ENCODE results near the gene TOB2. TPM values are rescaled to one million over a fixed set of nuclear protein-coding genes. Genes with fewer than 3 reads are reported as not detected.

TOB2 gene
- polyA plus RNA-seq, 1 donor from 2014 or later, result 8.2 TPM

DNA sequence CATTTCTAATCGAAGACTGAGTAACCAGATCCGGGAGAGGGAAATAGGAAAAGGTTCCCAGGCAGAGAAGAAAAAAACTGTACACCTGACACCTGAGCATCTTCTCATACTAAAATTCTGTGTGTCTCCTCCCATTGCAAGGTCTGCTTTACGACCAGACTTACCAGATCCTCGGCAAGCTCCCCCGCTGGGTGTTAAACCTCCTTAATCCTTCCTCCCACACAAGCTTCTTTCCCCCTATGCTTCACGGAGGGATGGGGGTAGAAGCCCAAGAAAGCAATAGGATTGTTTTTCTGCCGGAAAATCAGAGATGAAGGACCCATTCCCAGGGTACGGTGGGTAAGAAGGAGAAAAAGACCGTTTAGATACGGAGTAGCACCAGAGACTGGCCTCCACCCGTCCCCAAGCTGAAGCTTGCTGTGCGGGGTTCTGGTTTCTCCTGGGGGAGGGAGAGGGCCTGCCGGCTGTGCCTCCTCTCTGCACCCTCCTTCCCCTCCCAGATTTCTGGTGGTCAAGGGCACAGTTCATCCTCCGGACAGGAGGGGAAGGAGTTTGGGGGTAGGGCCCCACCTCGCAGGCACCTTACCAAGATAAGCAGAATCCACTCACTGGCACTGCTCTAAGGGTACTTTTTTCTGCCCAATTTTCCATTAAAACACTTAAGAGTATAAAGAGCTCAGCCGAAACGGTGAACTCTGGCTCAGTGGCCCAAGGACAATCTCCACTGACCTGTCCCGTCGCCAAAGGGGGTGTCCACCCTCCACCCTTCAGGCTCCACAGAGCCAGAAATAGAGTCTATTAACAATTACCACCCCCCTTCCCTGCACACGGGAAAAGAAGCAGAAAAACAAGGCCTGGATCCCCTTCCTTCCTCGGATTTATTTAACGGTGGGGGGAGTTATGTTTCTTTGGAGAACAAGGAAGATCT, 1.2 kb downstream of the TOB2 start:
- H4K20me1 ChIP-seq (ENCODE audit: insufficient read depth), result no peaks in the 10 kb centered on the region

DNA sequence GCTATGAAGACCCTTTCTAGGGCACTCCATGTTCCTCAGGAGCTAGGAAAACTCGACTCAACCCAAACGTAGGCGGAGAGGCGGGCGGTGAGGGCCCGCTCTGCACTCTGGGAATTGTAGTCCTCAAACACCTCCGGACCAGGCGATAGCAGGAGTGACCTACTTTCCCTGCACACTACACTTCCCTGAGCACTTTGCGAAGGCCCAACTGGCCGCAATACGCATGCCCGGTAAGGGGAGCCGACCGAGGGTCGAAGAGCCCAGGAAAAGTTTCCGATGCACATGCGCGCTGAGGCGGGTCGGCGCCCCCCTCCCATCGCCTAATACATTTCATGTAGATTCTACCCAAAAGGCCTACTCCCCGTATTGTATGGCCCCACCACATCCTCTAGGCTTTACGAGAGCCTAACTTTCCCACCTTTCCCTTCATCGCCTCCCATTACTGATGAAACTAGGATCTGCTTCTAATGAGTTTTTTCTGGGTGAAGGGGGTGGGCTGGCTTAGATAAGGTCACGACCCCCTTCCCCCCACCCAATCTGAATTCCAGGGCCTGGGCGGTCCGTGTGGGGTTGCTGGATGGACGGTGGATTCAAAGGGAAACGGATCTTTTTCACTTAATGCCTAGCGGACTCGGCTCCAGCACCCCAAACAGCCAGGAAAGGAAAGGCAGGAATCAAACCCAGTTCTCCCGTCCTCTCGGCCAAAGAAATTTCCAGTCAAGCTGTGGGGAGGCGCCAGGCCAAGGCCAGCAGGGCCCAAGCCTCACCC, 2.1 kb downstream of the TOB2 start:
- peak overlapping the region; percentile 99 for H3K27ac ChIP-seq (ENCODE audit: low read length)
- peak overlapping the region; percentile 99 for H3K4me2 ChIP-seq (ENCODE audit: low read length)
- H3K9ac ChIP-seq (ENCODE audit: low read length), result peak overlapping the region; percentile 100
- TF ChIP-seq, protein P1, sequence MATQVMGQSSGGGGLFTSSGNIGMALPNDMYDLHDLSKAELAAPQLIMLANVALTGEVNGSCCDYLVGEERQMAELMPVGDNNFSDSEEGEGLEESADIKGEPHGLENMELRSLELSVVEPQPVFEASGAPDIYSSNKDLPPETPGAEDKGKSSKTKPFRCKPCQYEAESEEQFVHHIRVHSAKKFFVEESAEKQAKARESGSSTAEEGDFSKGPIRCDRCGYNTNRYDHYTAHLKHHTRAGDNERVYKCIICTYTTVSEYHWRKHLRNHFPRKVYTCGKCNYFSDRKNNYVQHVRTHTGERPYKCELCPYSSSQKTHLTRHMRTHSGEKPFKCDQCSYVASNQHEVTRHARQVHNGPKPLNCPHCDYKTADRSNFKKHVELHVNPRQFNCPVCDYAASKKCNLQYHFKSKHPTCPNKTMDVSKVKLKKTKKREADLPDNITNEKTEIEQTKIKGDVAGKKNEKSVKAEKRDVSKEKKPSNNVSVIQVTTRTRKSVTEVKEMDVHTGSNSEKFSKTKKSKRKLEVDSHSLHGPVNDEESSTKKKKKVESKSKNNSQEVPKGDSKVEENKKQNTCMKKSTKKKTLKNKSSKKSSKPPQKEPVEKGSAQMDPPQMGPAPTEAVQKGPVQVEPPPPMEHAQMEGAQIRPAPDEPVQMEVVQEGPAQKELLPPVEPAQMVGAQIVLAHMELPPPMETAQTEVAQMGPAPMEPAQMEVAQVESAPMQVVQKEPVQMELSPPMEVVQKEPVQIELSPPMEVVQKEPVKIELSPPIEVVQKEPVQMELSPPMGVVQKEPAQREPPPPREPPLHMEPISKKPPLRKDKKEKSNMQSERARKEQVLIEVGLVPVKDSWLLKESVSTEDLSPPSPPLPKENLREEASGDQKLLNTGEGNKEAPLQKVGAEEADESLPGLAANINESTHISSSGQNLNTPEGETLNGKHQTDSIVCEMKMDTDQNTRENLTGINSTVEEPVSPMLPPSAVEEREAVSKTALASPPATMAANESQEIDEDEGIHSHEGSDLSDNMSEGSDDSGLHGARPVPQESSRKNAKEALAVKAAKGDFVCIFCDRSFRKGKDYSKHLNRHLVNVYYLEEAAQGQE (IDR thresholded peaks at IDR 0.05; ENCODE audit: borderline replicate concordance), result no peak
- peak; percentile 62 for TF ChIP-seq MXI1 (conservative IDR thresholded peaks at IDR 0.05; ENCODE audit: poor library complexity, severe bottlenecking)
- no peak overlapping the region for H2AFZ ChIP-seq (ENCODE audit: low read depth, low read length)
- H3K79me2 ChIP-seq (replicated peaks; ENCODE audit: insufficient read depth, low read length), result peaks cover 61% of the 10 kb centered on the region
- no peaks in the 10 kb centered on the region for H4K20me1 ChIP-seq (ENCODE audit: insufficient read depth)
- H3K9me2 ChIP-seq (ENCODE audit: insufficient read depth, low read length), result no peaks in the 10 kb centered on the region
- no peaks in the 10 kb centered on the region for H3F3A ChIP-seq (ENCODE audit: insufficient read depth, low read length, poor library complexity, severe bottlenecking)
- H3K9me3 ChIP-seq (ENCODE audit: low read length), result no peaks in the 10 kb centered on the region
- H3K4me3 ChIP-seq (ENCODE audit: low read length), result peak overlapping the region; percentile 100
- H3K27me3 ChIP-seq (ENCODE audit: insufficient read depth, low read depth, low read length), result no peaks in the 10 kb centered on the region
- H3K36me3 ChIP-seq (ENCODE audit: insufficient read depth, low read length), result no peaks in the 10 kb centered on the region

More for the DNA sequence above, 1.2 kb downstream of the TOB2 start:
- Histone ChIP-seq H3F3A (ENCODE audit: insufficient read depth, low read length, poor library complexity, severe bottlenecking) (no peaks in the 10 kb centered on the region), H3K4me2 (ENCODE audit: low read length) (peak overlapping the region; percentile 99), H3K9me2 (ENCODE audit: insufficient read depth, low read length) (no peaks in the 10 kb centered on the region), H2AFZ (ENCODE audit: low read depth, low read length) (no peak overlapping the region), H3K27ac (ENCODE audit: low read length) (peak overlapping the region; percentile 99), H3K36me3 (ENCODE audit: insufficient read depth, low read length) (no peaks in the 10 kb centered on the region), H3K9ac (ENCODE audit: low read length) (peak overlapping the region; percentile 100), H3K9me3 (ENCODE audit: low read length) (no peaks in the 10 kb centered on the region), H3K27me3 (ENCODE audit: insufficient read depth, low read depth, low read length) (no peaks in the 10 kb centered on the region), H3K4me3 (ENCODE audit: low read length) (peak overlapping the region; percentile 100), H3K79me2 (replicated peaks; ENCODE audit: insufficient read depth, low read length) (peaks cover 56% of the 10 kb centered on the region)
- TF ChIP-seq, protein P1 (IDR thresholded peaks at IDR 0.05; ENCODE audit: borderline replicate concordance), result no peak
- TF ChIP-seq EZH2 (IDR thresholded peaks at IDR 0.05; ENCODE audit: borderline replicate concordance, insufficient read depth, low read length, poor library complexity, severe bottlenecking), result no peak
- no peak for TF ChIP-seq TAF1 (IDR thresholded peaks at IDR 0.05; ENCODE audit: low read depth)
- no peak for TF ChIP-seq SMC3 (conservative IDR thresholded peaks at IDR 0.05; ENCODE audit: poor library complexity)
- TF ChIP-seq RAD21 (conservative IDR thresholded peaks at IDR 0.05), result no peak
- TF ChIP-seq EP300 (conservative IDR thresholded peaks at IDR 0.05; ENCODE audit: poor library complexity, severe bottlenecking), result no peak
- TF ChIP-seq, protein P2, sequence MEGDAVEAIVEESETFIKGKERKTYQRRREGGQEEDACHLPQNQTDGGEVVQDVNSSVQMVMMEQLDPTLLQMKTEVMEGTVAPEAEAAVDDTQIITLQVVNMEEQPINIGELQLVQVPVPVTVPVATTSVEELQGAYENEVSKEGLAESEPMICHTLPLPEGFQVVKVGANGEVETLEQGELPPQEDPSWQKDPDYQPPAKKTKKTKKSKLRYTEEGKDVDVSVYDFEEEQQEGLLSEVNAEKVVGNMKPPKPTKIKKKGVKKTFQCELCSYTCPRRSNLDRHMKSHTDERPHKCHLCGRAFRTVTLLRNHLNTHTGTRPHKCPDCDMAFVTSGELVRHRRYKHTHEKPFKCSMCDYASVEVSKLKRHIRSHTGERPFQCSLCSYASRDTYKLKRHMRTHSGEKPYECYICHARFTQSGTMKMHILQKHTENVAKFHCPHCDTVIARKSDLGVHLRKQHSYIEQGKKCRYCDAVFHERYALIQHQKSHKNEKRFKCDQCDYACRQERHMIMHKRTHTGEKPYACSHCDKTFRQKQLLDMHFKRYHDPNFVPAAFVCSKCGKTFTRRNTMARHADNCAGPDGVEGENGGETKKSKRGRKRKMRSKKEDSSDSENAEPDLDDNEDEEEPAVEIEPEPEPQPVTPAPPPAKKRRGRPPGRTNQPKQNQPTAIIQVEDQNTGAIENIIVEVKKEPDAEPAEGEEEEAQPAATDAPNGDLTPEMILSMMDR (IDR thresholded peaks at IDR 0.05; ENCODE audit: poor library complexity, severe bottlenecking), result no peak
- TF ChIP-seq POLR2AphosphoS5 (IDR thresholded peaks at IDR 0.05), result no peak
- no peak for TF ChIP-seq MXI1 (conservative IDR thresholded peaks at IDR 0.05; ENCODE audit: poor library complexity, severe bottlenecking)
